ENCODE results near the gene ABCA10.
"Not testable (repeated sequence)": the region's sequence is repeated elsewhere in the genome, so short reads cannot be mapped to it uniquely, and the experiment has no call there.

Gene ABCA10

GRCh38 chr17:69228576-69228975, at the start of gene ABCA10:
Gene ABCA10, minus strand, starts transcription at chr17:69228824. Its CDS starts 3,466 bp downstream, at chr17:69225358.
- Mint-ChIP-seq H3K27ac (no peak within 1 kb of the TSS), H3K9me3 (peaks cover 23% of the 10 kb centered on the region)

DNA sequence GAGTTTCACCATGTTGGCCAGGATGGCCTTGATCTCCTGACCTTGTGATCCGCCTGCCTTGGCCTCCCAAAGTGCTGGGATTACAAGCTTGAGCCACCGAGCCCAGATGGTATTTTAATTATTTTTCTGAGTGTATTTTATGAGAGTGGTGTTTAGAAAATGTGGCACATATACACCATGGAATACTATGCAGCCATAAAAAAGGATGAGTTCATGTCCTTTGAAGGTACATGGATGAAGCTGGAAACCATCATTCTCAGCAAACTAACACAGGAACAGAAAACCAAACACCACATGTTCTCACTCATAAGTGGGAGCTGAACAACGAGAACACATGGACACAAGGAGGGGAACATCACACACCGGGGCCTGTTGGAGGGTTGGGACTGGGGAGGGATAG, 47.7 kb upstream of the ABCA10 start:
- peaks cover 25% of the 10 kb centered on the region for H3K36me3 Mint-ChIP-seq
- not testable (repeated sequence) for H3K9me3 Mint-ChIP-seq, H3K27ac Mint-ChIP-seq

More at GRCh38 chr17:69228576-69228975, at the start of gene ABCA10:
- ATAC-seq, result no peak
- no peaks in the 10 kb centered on the region for H3K36me3 Mint-ChIP-seq
- DNase-seq (ENCODE audit: low spot score in 2 of 2), result no peak
- no peak within 1 kb of the TSS for H3K4me3 Mint-ChIP-seq
- no peaks in the 10 kb centered on the region for H3K4me1 Mint-ChIP-seq

DNA sequence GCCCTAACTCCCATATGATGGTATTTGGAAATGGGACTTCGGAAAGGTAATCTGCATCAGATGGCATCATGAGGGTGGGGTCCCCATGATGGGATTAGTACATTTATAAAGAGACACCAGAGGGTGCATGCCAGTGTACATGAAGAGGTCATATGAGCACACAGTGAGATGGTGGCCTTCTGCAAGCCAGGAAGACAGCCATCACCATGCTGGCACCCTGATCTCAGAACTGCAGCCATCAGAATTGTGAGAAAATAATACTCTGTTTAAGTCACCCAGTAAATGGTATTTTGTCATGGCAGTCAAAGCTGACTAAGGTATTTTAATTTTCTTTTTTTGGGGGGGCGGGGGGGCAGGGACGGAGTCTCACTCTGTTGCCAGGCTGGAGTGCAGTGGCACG, 47.1 kb upstream of the ABCA10 start:
- ATAC-seq, result no peak
- Mint-ChIP-seq H3K4me1 (no peaks in the 10 kb centered on the region), H3K27ac (no peak overlapping the region), H3K9me3 (no peaks in the 10 kb centered on the region), H3K36me3 (peaks cover 25% of the 10 kb centered on the region), H3K4me3 (no peak overlapping the region)
- no peak for DNase-seq (ENCODE audit: low spot score in 2 of 2)

More for the DNA sequence above, 47.7 kb upstream of the ABCA10 start:
- DNase-seq (ENCODE audit: low spot score in 2 of 2); H3K4me3 Mint-ChIP-seq; ATAC-seq; H3K4me1 Mint-ChIP-seq: not testable (repeated sequence)

DNA sequence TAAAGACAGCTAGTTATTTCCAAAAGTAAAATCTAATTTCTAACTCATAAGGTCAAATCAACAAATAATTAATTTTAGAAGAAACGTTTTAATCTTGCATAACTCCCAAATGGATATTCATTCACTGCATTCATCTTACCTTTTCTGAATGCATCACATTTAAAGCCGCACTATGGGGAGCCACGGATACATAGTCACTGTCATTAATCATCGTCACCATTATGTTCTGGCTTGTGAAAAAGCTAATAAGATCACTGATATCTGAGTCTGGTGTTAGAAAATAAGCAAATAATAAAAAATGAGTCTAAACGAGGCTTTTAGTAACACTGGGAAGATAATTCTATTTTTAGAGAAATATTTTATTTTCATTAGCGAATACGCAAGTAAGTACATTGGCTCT, 42.4 kb upstream of the ABCA10 start:
- H3K36me3 Mint-ChIP-seq, result peaks cover 22% of the 10 kb centered on the region
- H3K4me1 Mint-ChIP-seq, result no peaks in the 10 kb centered on the region
- H3K9me3 Mint-ChIP-seq, result no peaks in the 10 kb centered on the region
- no peak overlapping the region for H3K27ac Mint-ChIP-seq
- DNase-seq (ENCODE audit: low spot score in 2 of 2), result no peak
- no peak for ATAC-seq
- H3K4me3 Mint-ChIP-seq, result no peak overlapping the region

GRCh38 chr17:69269131-69269998, 40.7 kb upstream of the ABCA10 start:
- Mint-ChIP-seq H3K9me3 (no peaks in the 10 kb centered on the region), H3K4me3 (no peak overlapping the region), H3K27ac (no peak overlapping the region), H3K36me3 (peaks cover 14% of the 10 kb centered on the region), H3K4me1 (no peaks in the 10 kb centered on the region)
- DNase-seq (ENCODE audit: low spot score in 2 of 2), result no peak
- no peak for ATAC-seq

GRCh38 chr17:69268543-69269014, 40.0 kb upstream of the ABCA10 start:
- H3K36me3 Mint-ChIP-seq, result peaks cover 14% of the 10 kb centered on the region
- H3K4me3 Mint-ChIP-seq, result no peak overlapping the region
- H3K4me1 Mint-ChIP-seq, result no peaks in the 10 kb centered on the region
- no peaks in the 10 kb centered on the region for H3K9me3 Mint-ChIP-seq
- no peak for DNase-seq (ENCODE audit: low spot score in 2 of 2)
- H3K27ac Mint-ChIP-seq, result no peak overlapping the region
- no peak for ATAC-seq

DNA sequence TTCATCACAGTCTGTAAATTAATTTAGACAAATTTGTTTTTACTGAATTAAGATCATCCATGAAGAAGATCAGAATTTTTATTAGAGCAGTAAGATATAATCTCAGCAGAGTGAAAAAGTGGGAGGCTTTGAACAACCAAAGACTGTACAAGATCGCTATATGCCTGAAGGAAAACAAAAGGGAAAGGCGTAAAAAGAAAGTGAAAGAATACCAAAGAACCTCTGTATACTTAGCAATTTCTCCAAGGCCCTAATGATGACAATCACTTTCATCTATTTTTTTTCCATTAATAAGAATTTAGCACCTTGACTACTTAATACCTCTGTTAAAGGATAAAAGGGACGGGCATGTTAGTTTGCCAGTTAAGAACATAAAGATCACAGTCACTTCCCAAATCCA, 38.6 kb upstream of the ABCA10 start:
- H3K36me3 Mint-ChIP-seq, result peaks cover 17% of the 10 kb centered on the region
- DNase-seq (ENCODE audit: low spot score in 2 of 2) (no peak), ATAC-seq (no peak)
- H3K4me1 Mint-ChIP-seq, result no peaks in the 10 kb centered on the region
- no peaks in the 10 kb centered on the region for H3K9me3 Mint-ChIP-seq
- H3K4me3 Mint-ChIP-seq, result no peak overlapping the region
- no peak overlapping the region for H3K27ac Mint-ChIP-seq

DNA sequence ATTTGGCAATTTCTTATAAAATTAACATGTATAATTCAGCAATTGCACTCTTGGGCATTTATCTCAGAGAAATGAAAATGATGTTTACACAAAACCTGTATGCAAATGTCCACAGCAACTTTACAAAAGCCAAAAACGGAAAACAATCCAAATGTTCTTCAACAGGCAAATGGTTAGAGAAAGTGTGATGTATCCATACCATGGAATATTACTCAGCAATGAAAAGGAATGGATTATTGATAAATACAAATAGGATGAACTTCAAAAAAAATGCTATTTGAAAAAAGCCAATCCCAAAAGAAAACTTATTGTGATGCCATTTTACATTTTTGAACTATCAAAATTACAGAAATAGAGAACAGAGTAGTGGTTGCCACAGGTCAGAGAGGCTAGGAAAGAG, 37.2 kb upstream of the ABCA10 start:
- DNase-seq (ENCODE audit: low spot score in 2 of 2), result no peak
- H3K36me3 Mint-ChIP-seq, result peaks cover 17% of the 10 kb centered on the region
- H3K4me1 Mint-ChIP-seq, result no peaks in the 10 kb centered on the region
- no peak overlapping the region for H3K4me3 Mint-ChIP-seq
- ATAC-seq, result no peak
- no peaks in the 10 kb centered on the region for H3K9me3 Mint-ChIP-seq
- no peak overlapping the region for H3K27ac Mint-ChIP-seq

GRCh38 chr17:69254187-69254586, 25.6 kb upstream of the ABCA10 start:
- no peaks in the 10 kb centered on the region for H3K9me3 Mint-ChIP-seq
- no peak overlapping the region for H3K27ac Mint-ChIP-seq
- H3K4me1 Mint-ChIP-seq, result no peaks in the 10 kb centered on the region
- DNase-seq (ENCODE audit: low spot score in 2 of 2) (no peak), ATAC-seq (no peak)
- peaks cover 45% of the 10 kb centered on the region for H3K36me3 Mint-ChIP-seq
- no peak overlapping the region for H3K4me3 Mint-ChIP-seq

DNA sequence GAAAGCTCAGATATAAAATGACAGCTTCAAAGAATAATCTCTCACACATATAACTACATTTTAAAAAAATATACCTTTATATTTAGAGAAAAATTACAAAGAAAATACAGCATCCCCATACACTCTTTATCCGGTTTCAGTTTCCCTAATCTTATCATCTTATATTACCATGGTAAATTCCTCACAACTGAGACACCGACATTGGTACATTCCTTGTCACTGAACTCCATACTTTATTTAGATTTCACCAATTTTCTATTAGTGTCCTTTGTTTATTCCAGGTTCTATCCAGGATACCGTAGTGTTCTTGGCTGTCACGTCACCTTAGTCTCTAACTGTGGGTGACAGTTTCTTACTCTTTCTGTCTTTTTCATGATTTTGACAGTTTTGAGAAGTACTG, 22.0 kb upstream of the ABCA10 start:
- Mint-ChIP-seq H3K4me3 (no peak overlapping the region), H3K27ac (no peak overlapping the region), H3K9me3 (no peaks in the 10 kb centered on the region), H3K4me1 (no peaks in the 10 kb centered on the region), H3K36me3 (peaks cover 44% of the 10 kb centered on the region)
- ATAC-seq (no peak), DNase-seq (ENCODE audit: low spot score in 2 of 2) (no peak)

- Mint-ChIP-seq H3K4me1 (no peaks in the 10 kb centered on the region), H3K27ac (no peak overlapping the region), H3K9me3 (no peaks in the 10 kb centered on the region), H3K36me3 (peaks cover 34% of the 10 kb centered on the region), H3K4me3 (no peak overlapping the region)
- ATAC-seq (no peak), DNase-seq (ENCODE audit: low spot score in 2 of 2) (no peak)
These were observed 18.2 kb upstream of the ABCA10 start for GRCh38 chr17:69246726-69247375.

- ATAC-seq, result no peak
These were observed 17.6 kb upstream of the ABCA10 start for GRCh38 chr17:69246202-69246601.

DNA sequence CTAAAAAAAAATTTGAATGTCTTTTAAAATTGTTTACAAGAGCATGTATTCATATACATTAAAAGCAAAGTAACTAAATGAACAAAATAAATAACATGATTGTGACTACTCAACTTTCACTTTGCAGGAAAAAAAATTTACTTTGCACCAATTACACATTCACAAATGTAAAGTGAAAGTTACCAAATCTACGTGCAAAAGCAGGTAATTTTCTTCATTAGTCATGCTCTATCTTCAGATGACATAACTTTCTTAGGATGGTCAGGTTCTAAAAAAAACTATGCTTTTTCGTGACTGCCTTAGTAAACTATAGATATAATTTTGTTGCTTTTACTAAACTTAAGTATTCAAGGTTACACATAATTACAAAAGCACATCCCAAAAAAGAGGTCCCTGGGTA, 17.0 kb upstream of the ABCA10 start:
- Mint-ChIP-seq H3K9me3 (no peaks in the 10 kb centered on the region), H3K4me1 (no peaks in the 10 kb centered on the region), H3K4me3 (no peak overlapping the region), H3K27ac (no peak overlapping the region), H3K36me3 (peaks cover 24% of the 10 kb centered on the region)
- DNase-seq (ENCODE audit: low spot score in 2 of 2), result no peak
- ATAC-seq, result no peak

More at GRCh38 chr17:69246202-69246601, 17.6 kb upstream of the ABCA10 start:
- H3K9me3 Mint-ChIP-seq, result no peaks in the 10 kb centered on the region
- H3K4me1 Mint-ChIP-seq, result no peaks in the 10 kb centered on the region
- no peak for DNase-seq (ENCODE audit: low spot score in 2 of 2)
- no peak overlapping the region for H3K27ac Mint-ChIP-seq
- peaks cover 27% of the 10 kb centered on the region for H3K36me3 Mint-ChIP-seq
- no peak overlapping the region for H3K4me3 Mint-ChIP-seq

DNA sequence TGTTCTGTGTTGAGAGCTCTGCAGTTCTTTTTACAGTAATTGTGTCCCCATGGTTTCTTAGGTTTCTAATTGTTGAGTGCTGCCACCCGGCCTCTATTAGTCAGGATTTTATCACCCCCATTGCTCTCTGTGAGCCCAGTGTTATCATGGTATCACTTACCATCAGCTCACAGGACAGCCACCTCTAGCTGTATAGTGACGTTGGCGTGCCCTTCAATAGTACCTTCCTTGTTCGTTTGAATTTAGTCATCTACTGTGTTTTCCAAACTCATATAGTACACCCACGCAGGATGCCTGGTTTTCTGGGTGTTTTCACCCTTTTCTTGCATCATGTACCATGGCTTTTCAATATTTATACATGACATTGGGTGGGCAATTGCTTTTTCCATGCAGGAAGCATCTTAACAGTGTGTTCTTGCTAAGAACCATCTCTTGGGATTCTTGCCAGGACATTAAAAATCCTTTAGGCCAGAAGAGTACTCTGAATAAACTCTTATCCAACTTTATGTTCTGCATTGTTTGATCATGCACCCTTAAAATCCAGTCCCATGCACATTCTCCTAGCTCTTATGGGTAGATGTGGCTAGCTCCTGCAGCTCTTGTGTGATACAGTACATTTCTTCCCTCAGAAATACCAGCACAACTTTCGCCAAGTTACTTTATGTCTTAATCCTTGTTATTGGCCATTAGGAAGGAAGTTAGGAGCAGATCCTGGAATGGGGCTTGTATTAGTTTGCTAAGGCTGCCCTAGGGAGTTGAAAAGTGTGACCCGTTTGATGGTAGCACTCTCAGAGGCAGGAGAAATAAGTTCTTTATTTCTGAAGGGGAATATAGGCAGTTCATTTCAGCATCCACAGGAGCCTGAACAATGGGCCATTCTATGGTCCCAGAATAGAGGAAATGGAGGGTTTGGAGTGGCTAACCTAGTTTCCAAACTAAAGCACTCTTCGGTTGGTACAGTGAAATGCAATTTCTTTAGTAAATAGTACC, 11.3 kb upstream of the ABCA10 start:
- DNase-seq (ENCODE audit: low spot score in 2 of 2), result no peak
- Mint-ChIP-seq H3K27ac (no peak overlapping the region), H3K4me1 (no peaks in the 10 kb centered on the region), H3K36me3 (peaks cover 6% of the 10 kb centered on the region), H3K4me3 (no peak overlapping the region), H3K9me3 (no peaks in the 10 kb centered on the region)
- ATAC-seq, result no peak

- Mint-ChIP-seq H3K36me3 (no peaks in the 10 kb centered on the region), H3K27ac (no peak overlapping the region), H3K4me1 (no peaks in the 10 kb centered on the region), H3K4me3 (no peak overlapping the region), H3K9me3 (peaks cover 12% of the 10 kb centered on the region)
- ATAC-seq (no peak), DNase-seq (ENCODE audit: low spot score in 2 of 2) (no peak)
These were observed 8.3 kb upstream of the ABCA10 start for GRCh38 chr17:69236946-69237345.

All from stimulated activated effector memory CD8-positive, alpha-beta T cell treated with anti-CD3 and anti-CD28 coated beads, Interleukin-12 subunit alpha, Interleukin-12 subunit beta, amount 100 ng/mL, for 72 hours (primary cell).